HG02678 (cell line): ENCODE measurements around the gene SAG.

ENCODE experiments used
- ATAC-seq: cut with Tn5 transposase; IDR thresholded peaks from one replicate; pipeline ENCODE4 v1.9.1; 2021; ENCODE audit warnings: mild to moderate bottlenecking, moderate library complexity; ENCODE audit not compliant: unreplicated experiment

SAG gene

DNA sequence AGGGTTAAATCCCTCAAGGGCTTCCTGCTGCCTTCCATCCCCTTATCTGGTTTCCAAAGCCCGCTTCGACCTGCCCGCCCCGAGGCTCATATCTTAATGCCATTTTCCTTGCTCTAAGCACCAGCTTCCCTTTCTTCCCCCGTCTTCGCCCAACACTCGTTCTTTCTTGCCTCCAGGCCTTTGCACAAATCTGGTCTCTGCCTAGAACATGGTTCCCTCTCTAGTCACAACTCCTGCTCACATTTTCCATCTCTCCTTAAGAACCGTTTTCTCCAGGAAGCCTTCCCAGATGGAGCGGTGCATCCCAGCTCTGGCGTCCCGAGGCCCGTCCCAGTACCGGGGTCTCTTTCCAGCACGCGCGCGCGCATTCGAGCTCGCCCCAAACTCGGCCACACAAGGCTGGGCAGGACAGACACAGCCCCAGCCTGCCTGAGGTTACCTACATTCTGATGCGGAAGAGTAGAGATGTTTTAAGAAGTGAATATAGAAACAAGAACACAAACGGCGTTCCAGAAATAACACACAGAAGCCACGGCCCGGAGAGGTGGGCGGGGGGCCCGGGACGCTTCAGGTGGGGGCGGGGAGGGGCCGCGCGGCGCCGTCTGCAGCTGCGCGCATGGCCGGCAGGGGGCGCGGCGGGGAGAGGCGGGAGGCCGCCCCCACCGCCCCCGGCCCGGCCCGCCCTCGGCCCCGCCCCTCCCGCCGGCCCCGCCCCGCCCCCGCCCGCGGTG, 46.3 kb downstream of the SAG start, which contains the start of gene DGKD:
Gene DGKD (plus strand): TSS at position 726 of the 731 bp plus-strand sequence. CDS start 25 bp downstream, outside the sequence.
- peak; percentile 54 for ATAC-seq

GRCh38 chr2:233354500-233354924, 46.9 kb downstream of the SAG start:
- ATAC-seq: peak; percentile 11

DNA sequence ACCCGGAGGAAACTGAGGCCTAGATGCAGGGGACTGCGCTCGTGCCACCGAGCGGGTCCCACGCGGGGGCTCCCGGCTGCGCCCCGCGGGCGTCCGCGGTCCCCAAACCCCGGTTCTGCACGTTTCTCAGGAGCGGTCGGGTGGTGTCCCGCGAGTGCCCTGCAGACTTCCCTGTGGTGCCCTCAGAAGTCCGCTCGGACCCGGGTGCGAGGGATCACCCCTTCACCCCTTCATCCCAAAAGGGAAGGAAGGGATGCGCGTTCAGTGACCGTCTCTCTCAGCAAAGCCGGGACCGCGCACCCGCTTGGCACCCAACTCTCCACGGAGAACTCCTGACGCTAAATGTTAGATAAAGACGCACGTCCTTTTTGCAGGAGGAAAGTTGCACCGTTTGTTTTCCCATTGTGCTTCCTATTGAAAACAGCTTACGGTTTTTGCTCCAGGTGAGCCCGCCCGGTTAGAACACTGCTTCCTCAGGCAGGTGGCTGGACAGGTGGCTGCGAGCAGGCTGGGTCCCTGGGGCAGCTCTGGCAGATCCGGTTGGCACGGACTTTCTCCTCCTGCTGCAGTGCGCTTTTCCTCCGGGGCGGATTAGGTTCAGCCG, 47.5 kb downstream of the SAG start:
- peak; percentile 5 for ATAC-seq

- no peak for ATAC-seq
Observed at GRCh38 chr2:233355916-233356315, 48.3 kb downstream of the SAG start.

DNA sequence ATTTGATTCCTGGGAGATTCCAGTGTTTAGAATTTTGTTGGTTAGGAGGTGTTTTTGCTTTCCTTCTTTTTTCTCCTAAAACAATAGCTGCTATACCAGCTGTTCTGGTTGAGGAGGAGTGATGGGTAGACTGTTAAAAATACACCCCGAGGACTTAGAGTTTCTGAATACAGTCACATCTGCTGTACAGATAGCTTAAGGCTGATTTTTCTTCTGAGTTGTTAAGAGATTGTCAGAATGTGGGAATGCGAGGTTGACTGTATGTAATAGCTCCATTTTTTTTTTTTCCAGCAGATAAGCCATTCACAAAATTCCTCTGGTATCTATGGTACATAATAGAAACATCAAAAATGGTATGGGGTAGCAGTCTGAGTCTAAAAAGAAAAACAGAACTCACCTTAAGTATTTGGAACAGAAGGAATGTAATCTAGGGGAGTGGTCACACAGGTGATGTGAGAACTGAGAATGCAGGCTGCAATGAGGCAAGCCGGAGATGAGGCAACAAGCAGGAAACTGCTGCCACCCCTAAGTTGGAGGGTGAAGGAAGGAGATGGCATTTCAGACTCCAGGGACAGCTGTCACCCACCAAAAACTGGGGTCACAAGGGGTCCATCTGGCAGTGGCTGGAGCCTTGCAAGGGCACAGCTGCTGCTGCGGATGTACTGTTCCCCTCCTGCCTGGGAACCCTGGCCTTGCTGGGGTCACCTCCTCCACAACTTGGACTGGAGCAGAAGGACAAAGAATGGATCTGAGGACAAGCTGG, 49.1 kb downstream of the SAG start:
- ATAC-seq: no peak

- ATAC-seq: no peak
Observed at GRCh38 chr2:233358335-233358734, 50.7 kb downstream of the SAG start.

GRCh38 chr2:233358947-233359346, 51.3 kb downstream of the SAG start:
- no peak for ATAC-seq

DNA sequence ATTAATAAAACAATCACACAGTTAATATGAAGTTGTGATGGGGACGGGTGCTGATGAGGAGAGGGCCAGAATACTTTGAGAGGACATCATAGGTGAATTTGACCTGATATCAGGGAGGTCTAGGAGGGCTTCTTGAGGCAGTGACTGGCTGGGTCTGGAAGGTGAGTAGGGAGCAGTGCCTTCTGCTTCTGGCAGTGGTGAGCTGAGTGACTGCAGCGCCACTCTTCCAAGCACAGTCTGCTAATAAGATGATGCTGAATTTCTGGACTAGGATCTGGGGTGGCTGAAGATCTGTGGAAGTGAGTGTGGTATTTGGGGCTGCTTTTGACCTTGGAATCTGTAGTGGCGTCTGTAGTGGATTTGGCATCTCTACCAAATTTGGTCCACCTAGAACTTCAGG, 52.2 kb downstream of the SAG start:
- no peak for ATAC-seq

DNA sequence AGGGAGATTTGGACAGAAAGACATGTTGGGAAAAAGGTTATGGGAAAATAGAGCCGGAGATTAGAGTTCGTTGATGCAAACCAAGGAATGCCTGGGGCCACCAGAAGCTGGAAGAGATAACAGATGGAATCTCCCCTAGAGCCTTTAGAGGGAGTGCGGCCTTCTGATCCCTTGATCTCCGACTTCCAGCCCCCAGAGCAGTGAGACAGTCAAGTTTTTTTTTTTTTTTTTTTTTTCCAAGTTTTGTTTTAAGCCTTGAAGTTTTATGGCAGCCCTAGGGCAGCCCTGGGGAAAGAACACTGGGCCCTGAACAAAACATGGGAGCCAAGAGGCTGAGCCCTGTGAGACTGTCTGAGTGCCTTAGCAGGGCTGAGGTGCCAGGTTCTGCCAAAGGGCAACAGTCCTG, 53.2 kb downstream of the SAG start:
- no peak for ATAC-seq

- no peak for ATAC-seq
Observed at GRCh38 chr2:233361297-233361696, 53.7 kb downstream of the SAG start.

DNA sequence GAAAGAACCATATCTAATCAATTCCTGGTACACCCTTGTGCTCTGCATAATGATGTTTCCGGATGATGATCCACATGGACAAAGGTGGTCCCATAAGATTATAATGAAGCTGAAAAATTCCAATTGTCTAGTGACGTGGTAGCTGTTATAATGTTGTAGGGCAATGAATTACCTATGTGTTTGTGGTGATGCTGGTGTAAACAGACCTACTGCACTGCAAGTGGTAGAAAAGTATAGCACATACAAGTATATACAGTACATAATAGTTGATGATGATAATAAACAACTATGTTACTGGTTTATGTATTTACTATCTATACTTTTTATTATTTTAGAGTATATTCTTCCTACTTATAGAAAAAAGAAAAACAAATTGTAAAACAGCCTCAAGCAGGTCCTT, 55.1 kb downstream of the SAG start:
- no peak for ATAC-seq

DNA sequence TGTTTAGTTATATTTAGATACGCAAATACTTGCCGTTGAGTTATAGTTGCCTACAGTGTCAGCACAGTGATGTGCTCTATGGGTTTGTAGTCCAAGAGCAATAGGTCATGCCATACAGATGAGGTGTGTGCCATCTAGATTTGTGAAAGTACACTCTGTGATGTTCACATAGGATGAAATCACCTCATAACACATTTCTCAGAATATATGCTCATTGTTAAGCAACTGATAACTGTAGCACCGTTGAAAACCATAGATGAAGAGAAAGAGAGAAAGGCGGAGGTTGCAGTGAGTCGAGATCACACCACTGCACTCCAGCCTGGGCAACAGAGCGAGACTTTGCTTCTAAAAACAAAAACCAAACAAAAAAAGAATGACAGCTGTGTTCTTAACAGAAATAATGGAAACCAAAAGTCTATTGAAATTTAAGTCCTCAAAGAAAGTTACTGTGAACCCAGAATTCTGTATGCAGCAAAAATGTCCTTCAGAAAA, 56.2 kb downstream of the SAG start:
- ATAC-seq: peak; percentile 61

DNA sequence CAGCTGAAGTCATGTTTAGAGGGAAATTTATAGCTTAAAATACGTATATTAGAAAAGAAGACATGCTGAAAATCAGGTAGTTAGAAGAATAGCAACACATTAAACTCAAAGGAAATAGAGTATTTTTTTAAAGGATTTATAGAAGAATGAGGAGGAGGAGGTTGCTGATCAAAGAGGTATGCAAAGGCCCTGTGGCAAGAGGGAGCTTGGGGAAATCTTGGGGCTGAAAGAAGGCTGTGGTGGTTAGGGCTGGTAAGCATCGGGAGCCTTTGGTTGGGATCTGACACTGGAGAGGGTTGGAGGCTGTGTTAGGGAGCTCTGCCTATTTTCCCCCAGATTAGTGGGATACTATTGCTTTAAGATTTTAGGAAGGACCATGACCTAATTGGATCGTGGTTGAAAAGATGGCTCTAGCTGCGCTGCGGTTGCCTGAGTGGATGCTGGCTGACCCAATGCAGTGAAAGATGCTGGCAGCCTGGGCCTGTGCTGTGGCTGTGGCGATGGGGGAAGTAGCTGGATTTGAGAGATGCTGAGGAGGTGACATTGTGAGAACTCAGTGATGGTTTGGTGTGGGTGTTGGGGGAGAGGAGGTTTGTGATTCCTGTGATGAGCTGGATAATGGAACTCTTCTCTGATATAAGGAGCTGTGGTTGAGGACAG, 58.4 kb downstream of the SAG start:
- no peak for ATAC-seq

DNA sequence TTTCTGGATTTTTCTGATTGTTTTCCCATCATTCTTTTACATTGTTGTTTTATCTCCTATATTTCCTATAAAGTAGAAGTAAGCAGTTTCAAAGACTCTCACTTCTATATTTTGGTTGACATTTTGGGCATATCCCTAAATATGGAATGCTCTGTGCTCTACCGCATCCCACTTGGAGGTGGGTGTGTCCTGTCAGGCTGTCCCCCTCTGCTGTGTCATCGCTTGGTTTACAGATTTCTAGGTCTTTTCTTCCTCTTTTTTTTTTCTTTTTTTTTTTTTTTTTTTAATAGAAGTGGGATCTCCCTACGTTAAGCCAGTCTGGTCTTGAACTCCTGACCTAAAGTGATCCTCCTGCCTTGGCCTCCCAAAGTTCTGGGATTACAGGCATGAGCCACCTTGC, 60.0 kb downstream of the SAG start:
- ATAC-seq: no peak

DNA sequence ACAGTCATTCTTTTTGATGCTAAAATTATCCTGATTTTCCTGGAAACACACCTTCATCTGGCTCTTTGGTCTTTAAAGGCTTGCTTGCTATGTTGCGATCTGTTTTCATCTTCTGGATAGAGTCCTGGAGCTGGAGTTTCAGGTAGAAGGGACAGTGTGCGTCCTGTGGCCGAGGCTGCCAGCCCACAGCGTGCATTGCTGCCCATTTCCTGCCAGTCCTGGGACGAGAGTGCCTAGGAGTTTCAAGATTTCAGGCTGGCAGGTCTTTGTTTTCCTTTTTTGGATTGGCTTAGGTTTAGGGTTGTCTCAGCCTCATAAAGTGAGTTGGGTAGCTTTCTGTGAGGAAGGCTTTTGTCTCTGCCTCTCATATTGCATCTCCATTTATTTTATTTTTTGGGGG, 61.1 kb downstream of the SAG start:
- no peak for ATAC-seq

GRCh38 chr2:233369462-233369861, 61.8 kb downstream of the SAG start:
- ATAC-seq: no peak

DNA sequence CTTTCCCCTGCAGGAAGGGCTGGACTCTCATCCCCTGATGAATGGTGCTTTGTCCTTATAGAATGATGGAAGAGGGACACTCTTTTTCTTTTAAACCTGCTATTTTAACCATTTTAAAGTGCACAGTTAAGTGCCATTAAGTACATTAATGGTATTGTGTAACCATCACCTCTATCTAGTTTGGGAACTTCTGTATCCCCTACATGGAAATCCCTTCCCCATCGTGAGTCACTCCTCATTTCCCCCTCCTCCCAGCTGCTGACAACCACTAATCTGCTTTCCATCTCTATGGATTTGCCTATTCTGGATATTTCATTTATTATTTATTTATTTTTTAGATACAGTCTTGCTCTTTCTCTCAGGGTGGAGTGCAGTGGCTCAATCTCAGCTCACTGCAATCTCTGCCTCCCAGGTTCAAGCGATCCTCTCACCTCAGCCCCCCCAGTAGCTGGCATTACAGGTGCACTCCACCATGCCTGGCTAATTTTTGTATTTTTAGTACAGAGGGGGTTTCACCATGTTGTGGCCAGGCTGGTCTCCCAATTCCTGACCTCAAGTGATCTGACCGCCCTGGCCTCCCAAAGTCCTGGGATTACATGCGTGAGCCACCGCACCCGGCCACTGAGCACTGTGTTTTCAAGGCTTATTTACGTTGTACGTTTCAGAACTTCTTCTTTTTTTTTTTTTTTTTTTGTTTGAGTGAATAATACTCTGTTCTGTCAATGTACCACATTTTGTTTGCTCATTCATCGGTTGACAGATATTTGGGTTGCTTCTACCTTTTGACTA, 62.5 kb downstream of the SAG start:
- no peak for ATAC-seq

- ATAC-seq: no peak
Observed at GRCh38 chr2:233371641-233372040, 64.0 kb downstream of the SAG start.

GRCh38 chr2:233372855-233373254, 65.2 kb downstream of the SAG start:
- ATAC-seq: no peak

DNA sequence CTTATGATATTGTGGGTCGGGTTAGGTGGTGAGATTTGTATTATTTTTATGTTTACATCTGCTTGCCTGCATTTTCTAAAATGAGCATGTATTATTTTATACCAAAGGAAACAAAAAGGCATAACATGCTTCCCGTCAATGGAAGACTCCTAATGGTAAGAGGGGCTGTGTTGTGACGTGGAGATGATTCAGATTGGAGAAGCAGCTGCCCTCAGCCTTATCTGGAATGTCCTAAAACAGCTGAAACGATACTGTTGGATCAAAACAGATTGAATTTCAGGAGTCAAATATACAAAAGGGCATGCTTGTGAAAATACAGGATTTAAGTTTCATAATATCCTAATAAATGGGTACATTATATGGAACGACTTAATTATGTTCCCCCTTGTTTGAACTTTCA, 65.7 kb downstream of the SAG start:
- ATAC-seq: no peak
